Stimulated activated naive B cell treated with anti-CD40 and anti-IgM and Interleukin-4, amounts not matched to agents 10 μg/mL and 1 μg/mL and 100 μg/mL, for 72 hours (primary cell): ENCODE measurements around the gene CFAP410.
"Not testable (repeated sequence)": the region's sequence is repeated elsewhere in the genome, so short reads cannot be mapped to it uniquely, and the experiment has no call there.

Experiments
- ATAC-seq, 2 donors: fragments of 150-1000 bp; cut with Tn5 transposase; replicated peaks; 2 replicates each; pipeline ENCODE4 v1.10.0; 2021; ENCODE audit warnings: moderate library complexity in 1 of 2
- DNase-seq: peaks from one replicate; pipeline ENCODE4 v3.0.0; 2021
- H3K27ac Mint-ChIP-seq: one replicate; pipeline ENCODE4 v1.8.0; 2022; ENCODE audit warnings: mild to moderate bottlenecking, mixed read lengths
- H3K27me3 Mint-ChIP-seq, 2 donors: one replicate each; pipeline ENCODE4 v1.8.0; 2022; ENCODE audit warnings: mixed read lengths in 2 of 2
- H3K36me3 Mint-ChIP-seq, 2 donors: one replicate each; pipeline ENCODE4 v1.8.0; 2022; ENCODE audit warnings: mixed read lengths in 2 of 2, mild to moderate bottlenecking in 1 of 2
- H3K4me1 Mint-ChIP-seq, 2 donors: one replicate each; pipeline ENCODE4 v1.8.0; 2022; ENCODE audit warnings: mixed read lengths in 2 of 2, mild to moderate bottlenecking in 1 of 2
- H3K4me3 Mint-ChIP-seq, 2 donors: one replicate each; pipeline ENCODE4 v1.8.0; 2022; ENCODE audit warnings: mild to moderate bottlenecking in 2 of 2, mixed read lengths in 2 of 2, moderate library complexity in 1 of 2
- H3K9me3 Mint-ChIP-seq, 2 donors: one replicate each; pipeline ENCODE4 v1.8.0; 2022; ENCODE audit warnings: mixed read lengths in 2 of 2, mild to moderate bottlenecking in 1 of 2

Gene CFAP410

GRCh38 chr21:44292812-44293195 lies 46.4 kb downstream of the CFAP410 start:
- H3K9me3 Mint-ChIP-seq: no peaks in the 10 kb centered on the region
- H3K27ac Mint-ChIP-seq: peak overlapping the region; percentile 31
- H3K4me3 Mint-ChIP-seq: no peak overlapping the region
- H3K27me3 Mint-ChIP-seq: peaks cover 3 to 6% of the 10 kb centered on the region in 2 donors
- H3K36me3 Mint-ChIP-seq: no peaks in the 10 kb centered on the region
- DNase-seq: no peak
- no peak for ATAC-seq
- peaks cover 33 to 64% of the 10 kb centered on the region in 2 donors for H3K4me1 Mint-ChIP-seq

DNA sequence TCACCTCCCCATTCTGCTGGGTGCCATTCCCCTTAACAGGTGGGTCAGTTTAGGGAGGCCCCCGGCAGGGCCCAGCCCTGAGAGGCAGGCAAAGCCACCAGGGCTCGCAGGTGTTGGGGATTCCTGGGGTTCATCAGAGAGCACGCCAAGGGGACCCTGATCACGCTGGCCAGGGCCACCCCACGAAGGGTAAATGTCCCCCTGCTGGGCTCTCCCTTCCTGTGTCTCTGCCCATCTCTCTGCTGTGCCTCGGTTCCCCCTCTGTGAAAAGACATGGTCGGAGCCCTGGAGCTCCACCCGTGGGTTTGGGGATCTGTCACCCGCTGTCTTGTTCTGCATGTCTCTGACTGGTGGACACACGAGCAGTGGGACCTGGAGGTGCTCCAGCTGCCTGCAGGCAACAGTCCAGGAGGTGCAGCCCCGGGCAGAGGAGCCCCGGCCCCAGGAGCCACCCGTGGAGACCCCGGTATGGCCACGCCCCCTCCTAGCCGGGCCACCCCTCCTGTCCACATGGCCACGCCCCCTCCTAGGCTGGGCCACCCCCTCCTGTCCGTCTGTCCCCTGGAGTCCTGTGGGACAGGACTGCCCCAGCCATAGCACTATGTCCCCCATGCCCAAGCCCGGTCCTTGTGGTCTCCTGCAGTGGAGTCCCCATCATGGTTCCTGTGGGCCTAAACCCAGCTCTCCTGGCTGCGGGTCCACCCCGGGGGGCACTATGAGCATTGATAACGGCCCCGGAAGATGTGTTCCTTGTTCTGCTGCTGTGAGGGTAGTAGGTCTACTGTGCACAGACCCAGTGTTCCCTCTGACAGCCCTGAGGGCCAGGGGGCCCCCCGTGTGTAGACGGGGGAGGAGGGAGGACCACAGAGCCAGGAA lies 47.0 kb downstream of the CFAP410 start:
- DNase-seq (no peak), ATAC-seq (no peak)
- Mint-ChIP-seq H3K9me3 (no peaks in the 10 kb centered on the region), H3K27me3 (peaks cover 6 to 9% of the 10 kb centered on the region in 2 donors), H3K4me1 (peaks cover 31 to 58% of the 10 kb centered on the region in 2 donors), H3K27ac (no peak overlapping the region), H3K4me3 (no peak overlapping the region), H3K36me3 (no peaks in the 10 kb centered on the region)

- ATAC-seq (no peak), DNase-seq (no peak)
- Mint-ChIP-seq H3K9me3 (no peaks in the 10 kb centered on the region), H3K36me3 (no peaks in the 10 kb centered on the region), H3K4me3 (no peak overlapping the region), H3K4me1 (peaks cover 30 to 50% of the 10 kb centered on the region in 2 donors), H3K27ac (peak overlapping the region; percentile 37), H3K27me3 (peaks cover 9 to 10% of the 10 kb centered on the region in 2 donors)
These were observed 47.9 kb downstream of the CFAP410 start for GRCh38 chr21:44291078-44291935.

GRCh38 chr21:44290327-44291077 lies 48.7 kb downstream of the CFAP410 start:
- DNase-seq (no peak), ATAC-seq (no peak)
- Mint-ChIP-seq H3K36me3 (no peaks in the 10 kb centered on the region), H3K4me1 (peaks cover 25 to 42% of the 10 kb centered on the region in 2 donors), H3K27ac (peak overlapping the region; percentile 34), H3K4me3 (peak overlapping the region in 1 of 2 donors; percentile 28), H3K27me3 (peaks cover 9 to 12% of the 10 kb centered on the region in 2 donors), H3K9me3 (no peaks in the 10 kb centered on the region)

DNA sequence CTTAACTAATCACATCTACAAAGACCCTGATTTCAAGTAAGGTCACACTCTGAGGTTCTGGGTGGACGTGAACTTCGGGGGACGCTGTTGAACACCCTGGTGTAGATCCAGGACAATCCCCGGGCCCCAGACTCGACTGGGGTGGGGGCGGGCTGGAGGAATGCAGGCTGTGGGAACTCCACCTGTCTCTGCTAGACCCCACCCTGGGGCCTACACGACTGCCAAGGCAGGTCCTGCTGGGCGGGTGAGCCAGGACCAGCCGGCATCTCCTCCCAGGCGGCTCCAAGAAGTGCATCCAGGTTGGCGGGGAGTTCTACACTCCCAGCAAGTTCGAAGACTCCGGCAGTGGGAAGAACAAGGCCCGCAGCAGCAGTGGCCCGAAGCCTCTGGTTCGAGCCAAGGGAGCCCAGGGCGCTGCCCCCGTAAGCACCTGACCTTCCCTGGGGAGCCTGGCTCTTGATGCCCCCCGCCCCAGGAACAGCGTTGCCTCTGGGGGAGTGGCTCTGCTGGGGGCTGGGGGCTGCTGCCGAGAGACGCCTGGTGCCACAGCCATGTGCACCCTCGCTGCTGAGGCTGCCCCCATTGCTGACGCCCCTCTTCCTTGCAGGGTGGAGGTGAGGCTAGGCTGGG lies 49.7 kb downstream of the CFAP410 start:
- DNase-seq (no peak), ATAC-seq (no peak)
- no peak overlapping the region for H3K4me3 Mint-ChIP-seq
- peaks cover 9 to 13% of the 10 kb centered on the region in 2 donors for H3K27me3 Mint-ChIP-seq
- peaks cover 17 to 33% of the 10 kb centered on the region in 2 donors for H3K4me1 Mint-ChIP-seq
- H3K9me3 Mint-ChIP-seq: no peaks in the 10 kb centered on the region
- no peak overlapping the region for H3K27ac Mint-ChIP-seq
- no peaks in the 10 kb centered on the region for H3K36me3 Mint-ChIP-seq

GRCh38 chr21:44288251-44289110 lies 50.7 kb downstream of the CFAP410 start:
- H3K4me3 Mint-ChIP-seq: no peak overlapping the region
- no peak overlapping the region for H3K27ac Mint-ChIP-seq
- H3K36me3 Mint-ChIP-seq: no peaks in the 10 kb centered on the region
- DNase-seq: no peak
- ATAC-seq: no peak
- H3K27me3 Mint-ChIP-seq: peaks cover 9 to 21% of the 10 kb centered on the region in 2 donors
- H3K9me3 Mint-ChIP-seq: no peaks in the 10 kb centered on the region
- H3K4me1 Mint-ChIP-seq: peaks cover 23 to 40% of the 10 kb centered on the region in 2 donors

- Mint-ChIP-seq H3K4me3 (no peak overlapping the region), H3K27ac (no peak overlapping the region), H3K9me3 (no peaks in the 10 kb centered on the region), H3K36me3 (no peaks in the 10 kb centered on the region), H3K4me1 (peaks cover 30 to 33% of the 10 kb centered on the region in 2 donors), H3K27me3 (peaks cover 9 to 21% of the 10 kb centered on the region in 2 donors)
- DNase-seq (no peak), ATAC-seq (peak in 1 of 2 donors; percentile 38)
These were observed 52.2 kb downstream of the CFAP410 start for GRCh38 chr21:44286716-44287632.

- no peak for ATAC-seq
- Mint-ChIP-seq H3K36me3 (no peaks in the 10 kb centered on the region), H3K9me3 (no peaks in the 10 kb centered on the region), H3K4me3 (no peak overlapping the region), H3K27ac (no peak overlapping the region), H3K27me3 (peaks cover 9 to 21% of the 10 kb centered on the region in 2 donors), H3K4me1 (peaks cover 27 to 28% of the 10 kb centered on the region in 2 donors)
- no peak for DNase-seq
These were observed 53.0 kb downstream of the CFAP410 start for GRCh38 chr21:44286086-44286715.

GRCh38 chr21:44285138-44285992 lies 53.8 kb downstream of the CFAP410 start, which contains the start of gene AIRE:
TSS of gene AIRE (plus strand) at chr21:44285876. CDS start at chr21:44286007, 131 bp downstream.
- no peaks in the 10 kb centered on the region for H3K36me3 Mint-ChIP-seq
- H3K27ac Mint-ChIP-seq: no peak within 1 kb of the TSS
- no peaks in the 10 kb centered on the region for H3K9me3 Mint-ChIP-seq
- peaks cover 9 to 21% of the 10 kb centered on the region in 2 donors for H3K27me3 Mint-ChIP-seq
- no peak within 1 kb of the TSS for H3K4me3 Mint-ChIP-seq
- H3K4me1 Mint-ChIP-seq: peaks cover 21 to 22% of the 10 kb centered on the region in 2 donors
- ATAC-seq (peak in 1 of 2 donors; percentile 18), DNase-seq (no peak)

- no peaks in the 10 kb centered on the region for H3K9me3 Mint-ChIP-seq
- no peak overlapping the region for H3K4me3 Mint-ChIP-seq
- DNase-seq (no peak), ATAC-seq (no peak)
- H3K27me3 Mint-ChIP-seq: peaks cover 9 to 21% of the 10 kb centered on the region in 2 donors
- no peak overlapping the region for H3K27ac Mint-ChIP-seq
- H3K4me1 Mint-ChIP-seq: peaks cover 22 to 24% of the 10 kb centered on the region in 2 donors
- H3K36me3 Mint-ChIP-seq: no peaks in the 10 kb centered on the region
These were observed 55.2 kb downstream of the CFAP410 start for GRCh38 chr21:44283948-44284347.

- H3K4me1 Mint-ChIP-seq: peaks cover 22 to 24% of the 10 kb centered on the region in 2 donors
- peaks cover 8 to 21% of the 10 kb centered on the region in 2 donors for H3K27me3 Mint-ChIP-seq
- not testable (repeated sequence) for H3K36me3 Mint-ChIP-seq, H3K27ac Mint-ChIP-seq, H3K4me3 Mint-ChIP-seq, H3K9me3 Mint-ChIP-seq, DNase-seq, ATAC-seq
These were observed 55.9 kb downstream of the CFAP410 start for GRCh38 chr21:44283211-44283785.
